HUES48 (cell line): ENCODE data around the gene CTSL.

Experiments
- H3K27ac ChIP-seq: one replicate; pipeline ENCODE4 v1.7.0; 2013; ENCODE audit warnings: low read depth, low read length, inconsistent platforms
- H3K27me3 ChIP-seq: 2 replicates; pipeline ENCODE4 v1.6.1; 2013; ENCODE audit warnings: mild to moderate bottlenecking, low read length; ENCODE audit not compliant: control insufficient read depth, insufficient read depth
- H3K36me3 ChIP-seq: 2 replicates; pipeline ENCODE4 v1.6.1; 2013; ENCODE audit warnings: low read length; ENCODE audit not compliant: control insufficient read depth, insufficient read depth
- H3K4me1 ChIP-seq: 2 replicates; pipeline ENCODE4 v1.6.1; 2013; ENCODE audit warnings: mild to moderate bottlenecking, low read length; ENCODE audit not compliant: control insufficient read depth, insufficient read depth
- H3K4me3 ChIP-seq: 2 replicates; pipeline ENCODE4 v1.5.1; 2013; ENCODE audit warnings: mild to moderate bottlenecking, low read depth, low read length
- H3K9ac ChIP-seq: 2 replicates; pipeline ENCODE4 v1.6.1; 2013; ENCODE audit warnings: mild to moderate bottlenecking, low read depth, low read length, moderate library complexity
- H3K9me3 ChIP-seq: 2 replicates; pipeline ENCODE4 v1.6.1; 2013; ENCODE audit warnings: low read length; ENCODE audit not compliant: control insufficient read depth, insufficient read depth

The CTSL gene

DNA sequence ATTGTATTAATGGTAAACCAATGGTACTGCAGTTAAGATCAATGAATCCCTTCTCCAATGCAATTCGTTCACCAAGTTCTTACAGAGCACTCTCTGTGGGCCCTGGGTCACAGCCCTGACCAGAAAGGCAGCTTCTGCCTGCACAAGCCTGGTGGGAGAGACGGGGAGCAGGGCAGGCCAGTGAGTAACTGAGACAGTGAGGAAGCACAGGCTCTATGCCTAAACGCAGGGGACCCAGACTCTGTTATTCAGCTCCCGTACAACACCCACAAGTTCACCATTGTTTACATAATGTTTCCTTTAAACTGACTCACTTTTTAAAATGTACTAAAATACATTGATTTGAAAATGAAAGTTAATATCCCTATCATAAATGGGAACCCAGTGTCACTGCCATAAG is 40.5 kb upstream of the CTSL start:
- Histone ChIP-seq H3K4me3 (no peak overlapping the region), H3K27ac (no peak overlapping the region), H3K27me3 (no peaks in the 10 kb centered on the region), H3K4me1 (no peaks in the 10 kb centered on the region), H3K9me3 (no peaks in the 10 kb centered on the region), H3K36me3 (peaks cover 46% of the 10 kb centered on the region), H3K9ac (no peak overlapping the region)

DNA sequence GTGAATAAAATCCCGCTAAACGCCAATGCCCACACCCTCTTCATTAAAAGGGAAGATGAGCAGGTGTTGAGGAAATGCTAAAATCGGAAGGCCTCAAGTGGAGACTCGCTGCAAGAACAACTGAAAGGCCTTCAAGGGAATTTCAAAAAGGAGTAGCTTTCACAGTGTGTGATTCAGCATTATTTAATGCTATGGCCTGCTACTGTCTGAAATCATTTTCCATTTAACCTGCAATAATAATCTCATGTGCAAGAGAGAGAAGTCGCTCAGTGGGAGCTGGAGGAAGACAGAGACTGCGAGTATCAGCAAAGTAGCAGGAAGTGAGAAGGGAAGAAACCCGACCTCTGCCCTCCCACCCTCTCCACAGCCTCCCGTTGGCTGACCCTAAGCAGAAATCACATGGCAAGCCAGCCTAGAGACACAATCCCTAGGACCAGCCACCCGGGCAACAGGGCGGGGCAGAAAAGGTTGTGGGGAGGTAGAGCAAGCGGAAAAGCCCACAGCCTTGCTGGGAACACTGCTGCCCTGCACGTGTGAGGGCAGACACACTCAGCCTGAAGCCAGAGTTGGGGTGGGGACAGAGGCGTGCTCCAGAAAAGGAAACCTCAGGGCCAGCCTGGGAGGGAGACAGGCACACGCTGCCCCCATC is 39.9 kb upstream of the CTSL start:
- peaks cover 45% of the 10 kb centered on the region for H3K36me3 ChIP-seq
- no peak overlapping the region for H3K9ac ChIP-seq
- no peaks in the 10 kb centered on the region for H3K9me3 ChIP-seq
- H3K4me3 ChIP-seq: no peak overlapping the region
- H3K27ac ChIP-seq: no peak overlapping the region
- no peaks in the 10 kb centered on the region for H3K4me1 ChIP-seq
- H3K27me3 ChIP-seq: no peaks in the 10 kb centered on the region

DNA sequence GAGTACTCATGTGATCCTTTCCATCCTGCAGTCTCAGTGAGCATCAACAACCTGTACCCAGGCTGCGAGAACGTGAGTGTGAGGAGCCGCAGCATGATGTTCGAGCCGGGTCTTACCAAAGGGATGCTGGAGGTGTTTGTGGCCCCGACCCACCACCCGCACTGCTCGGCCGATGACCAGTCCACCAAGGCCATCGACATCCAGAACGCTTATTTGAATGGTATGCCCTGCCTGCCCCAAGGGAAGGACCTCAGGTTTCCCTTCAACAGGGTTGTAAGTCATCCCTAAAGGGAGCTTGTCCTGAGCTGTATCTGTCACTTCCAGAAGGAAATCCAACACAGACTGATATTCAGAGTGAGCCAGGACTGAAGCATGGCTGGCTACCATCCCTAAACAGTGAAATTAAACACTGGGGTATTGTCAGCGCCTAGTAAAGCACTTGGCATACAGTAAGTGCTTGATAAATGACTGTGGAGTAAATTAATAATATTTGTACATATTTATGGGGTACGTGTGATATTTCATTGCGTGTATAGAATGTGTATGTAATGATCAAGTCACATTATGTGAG is 39.3 kb upstream of the CTSL start:
- no peaks in the 10 kb centered on the region for H3K27me3 ChIP-seq
- H3K9ac ChIP-seq: no peak overlapping the region
- H3K4me1 ChIP-seq: no peaks in the 10 kb centered on the region
- H3K27ac ChIP-seq: no peak overlapping the region
- H3K9me3 ChIP-seq: no peaks in the 10 kb centered on the region
- peaks cover 40% of the 10 kb centered on the region for H3K36me3 ChIP-seq
- no peak overlapping the region for H3K4me3 ChIP-seq

DNA sequence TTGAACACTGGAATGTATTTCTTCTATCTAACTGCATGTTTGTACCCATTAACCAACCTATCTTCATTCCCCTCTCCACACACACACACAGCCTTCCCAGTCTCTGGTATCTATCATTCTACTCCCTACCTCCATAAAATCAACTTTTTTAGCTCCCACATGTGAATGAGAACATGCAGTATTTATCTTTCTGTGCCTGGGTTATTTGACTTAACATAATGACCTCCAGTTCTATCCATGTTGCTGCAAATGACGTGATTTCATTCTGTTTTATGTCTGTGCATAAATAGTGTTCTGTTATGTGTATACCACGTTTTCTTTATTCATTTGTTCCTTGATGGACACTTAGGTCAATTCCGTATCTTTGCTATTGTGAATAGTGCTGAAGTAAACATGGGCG is 38.7 kb upstream of the CTSL start:
- Histone ChIP-seq H3K4me3 (no peak overlapping the region), H3K27ac (no peak overlapping the region), H3K9me3 (no peaks in the 10 kb centered on the region), H3K4me1 (no peaks in the 10 kb centered on the region), H3K9ac (no peak overlapping the region), H3K27me3 (no peaks in the 10 kb centered on the region), H3K36me3 (peaks cover 35% of the 10 kb centered on the region)

DNA sequence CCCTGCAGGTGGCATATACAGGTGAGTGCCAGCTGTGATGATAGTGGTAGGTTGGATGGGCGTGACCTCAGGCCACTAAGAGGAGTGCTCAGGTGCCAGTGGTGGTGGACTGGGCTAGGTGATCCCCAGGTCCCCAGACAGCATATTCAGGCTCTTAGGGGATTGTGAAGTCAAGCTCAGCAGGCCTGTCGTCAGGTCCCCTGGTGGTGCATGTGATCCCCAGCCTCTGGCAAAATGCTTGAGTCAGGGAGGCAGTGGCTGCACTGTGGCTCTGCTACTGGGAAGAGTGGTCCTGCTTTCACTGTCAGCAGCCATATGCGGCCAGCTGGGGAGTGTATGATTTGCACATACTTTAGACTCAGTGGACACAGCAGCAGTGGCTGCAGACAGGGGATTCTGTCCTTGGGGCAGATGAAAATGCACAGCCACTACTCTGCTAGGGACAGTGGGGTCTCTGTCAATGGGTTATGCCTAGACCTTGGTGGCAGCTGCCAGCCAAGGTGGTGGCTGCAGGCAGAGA is 31.6 kb upstream of the CTSL start:
- Histone ChIP-seq H3K9me3 (no peaks in the 10 kb centered on the region), H3K9ac (no peak overlapping the region), H3K4me3 (no peak overlapping the region), H3K36me3 (peaks cover 53% of the 10 kb centered on the region), H3K4me1 (no peaks in the 10 kb centered on the region), H3K27ac (no peak overlapping the region), H3K27me3 (no peaks in the 10 kb centered on the region)

DNA sequence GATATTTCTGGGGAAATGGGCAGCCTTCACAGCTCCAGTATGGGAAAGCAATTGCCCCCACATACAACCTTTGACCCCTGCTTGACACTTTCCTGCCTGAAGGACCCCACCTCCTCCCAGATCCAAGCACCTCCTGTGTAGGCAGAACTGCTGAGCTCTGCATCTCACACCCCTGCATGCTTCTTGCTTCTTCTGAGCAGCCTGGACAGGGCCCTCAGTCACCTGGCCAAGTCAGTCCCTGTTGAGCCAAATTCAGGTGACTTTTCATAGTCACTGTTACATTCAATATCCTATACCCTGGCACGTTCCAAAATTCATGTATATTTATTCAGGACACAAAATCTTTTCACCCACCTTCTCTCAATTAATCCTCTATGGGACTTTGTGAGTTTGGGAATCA is 30.4 kb upstream of the CTSL start:
- Histone ChIP-seq H3K4me3 (no peak overlapping the region), H3K9ac (no peak overlapping the region), H3K4me1 (no peaks in the 10 kb centered on the region), H3K27me3 (no peaks in the 10 kb centered on the region), H3K9me3 (no peaks in the 10 kb centered on the region), H3K27ac (no peak overlapping the region), H3K36me3 (peaks cover 65% of the 10 kb centered on the region)

DNA sequence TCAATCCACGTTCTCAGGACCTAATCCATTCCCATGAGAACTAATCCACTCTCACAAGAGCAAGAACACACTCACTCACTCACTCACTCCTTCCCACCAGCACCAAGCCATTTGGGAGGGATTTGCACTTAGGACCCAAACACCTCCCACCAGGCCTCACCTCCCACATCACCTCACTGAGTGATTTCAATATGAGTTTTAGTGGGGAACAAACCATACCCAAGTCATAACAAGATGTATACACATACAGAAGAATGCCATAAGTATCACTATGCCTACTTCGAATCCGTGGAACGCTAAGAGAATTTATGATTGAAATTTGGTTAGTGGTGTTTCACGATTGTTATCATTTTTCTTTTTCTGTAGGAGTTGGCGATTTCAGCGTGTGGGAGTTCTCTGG is 29.3 kb upstream of the CTSL start:
- Histone ChIP-seq H3K27me3 (no peaks in the 10 kb centered on the region), H3K4me3 (no peak overlapping the region), H3K36me3 (peaks cover 72% of the 10 kb centered on the region), H3K9me3 (no peaks in the 10 kb centered on the region), H3K27ac (no peak overlapping the region), H3K9ac (no peak overlapping the region), H3K4me1 (peaks cover 1% of the 10 kb centered on the region; the same call in 1 of the 2 replicates)

DNA sequence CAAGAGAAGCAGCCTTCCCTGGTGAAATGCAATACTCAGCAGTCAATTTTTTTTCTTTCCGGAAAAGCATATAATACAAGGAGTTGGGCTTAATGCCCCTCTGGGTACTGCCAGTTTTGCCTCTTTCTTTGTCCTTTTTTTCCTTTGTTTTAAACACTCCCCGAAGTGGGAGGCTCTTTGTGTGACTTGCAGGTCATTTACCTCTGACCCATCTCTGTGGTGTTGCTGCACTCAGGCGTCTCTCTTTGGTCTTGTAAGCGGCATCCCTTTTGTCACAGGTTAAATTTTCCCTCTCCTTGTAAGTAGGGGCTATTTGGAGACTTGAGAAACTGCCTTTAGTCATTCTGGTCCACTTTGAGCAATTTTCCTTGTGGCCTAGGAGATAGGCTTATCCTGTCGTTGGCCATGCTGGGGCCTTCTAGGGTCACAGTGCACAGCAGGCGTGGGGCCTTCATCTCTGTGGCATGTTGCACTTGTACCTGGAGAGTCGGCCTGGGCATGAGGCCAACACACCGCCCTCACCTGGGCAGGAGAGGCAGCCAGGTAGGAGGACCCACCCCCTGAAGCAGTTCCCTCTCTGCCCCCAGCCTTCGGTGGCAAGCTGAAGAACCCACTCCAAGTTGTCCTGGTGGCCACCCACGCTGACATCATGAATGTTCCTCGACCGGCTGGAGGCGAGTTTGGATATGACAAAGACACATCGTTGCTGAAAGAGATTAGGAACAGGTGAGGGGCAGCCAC is 27.7 kb upstream of the CTSL start:
- Histone ChIP-seq H3K36me3 (peaks cover 83% of the 10 kb centered on the region), H3K27me3 (no peaks in the 10 kb centered on the region), H3K4me1 (peaks cover 3% of the 10 kb centered on the region; the same call in 1 of the 2 replicates), H3K9ac (no peak overlapping the region), H3K4me3 (no peak overlapping the region), H3K27ac (no peak overlapping the region), H3K9me3 (no peaks in the 10 kb centered on the region)

DNA sequence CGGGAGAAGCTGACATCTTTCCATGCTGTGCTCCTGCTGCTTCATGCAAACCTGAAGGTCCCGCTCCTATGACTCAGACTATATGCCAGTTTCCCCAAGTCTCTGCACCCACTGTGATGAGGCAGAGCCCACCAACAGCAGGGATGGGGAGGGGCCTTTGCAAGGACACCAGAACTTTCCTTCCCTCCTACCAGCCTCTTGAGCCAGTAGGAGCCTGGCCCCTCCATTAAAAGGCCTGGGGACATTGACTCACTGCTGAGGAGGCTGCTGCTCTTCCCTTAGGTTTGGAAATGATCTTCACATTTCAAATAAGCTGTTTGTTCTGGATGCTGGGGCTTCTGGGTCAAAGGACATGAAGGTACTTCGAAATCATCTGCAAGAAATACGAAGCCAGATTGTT is 26.1 kb upstream of the CTSL start:
- Histone ChIP-seq H3K4me1 (peaks cover 3% of the 10 kb centered on the region; the same call in 1 of the 2 replicates), H3K4me3 (no peak overlapping the region), H3K9ac (no peak overlapping the region), H3K27ac (no peak overlapping the region), H3K9me3 (no peaks in the 10 kb centered on the region), H3K36me3 (peaks cover 80% of the 10 kb centered on the region), H3K27me3 (no peaks in the 10 kb centered on the region)

DNA sequence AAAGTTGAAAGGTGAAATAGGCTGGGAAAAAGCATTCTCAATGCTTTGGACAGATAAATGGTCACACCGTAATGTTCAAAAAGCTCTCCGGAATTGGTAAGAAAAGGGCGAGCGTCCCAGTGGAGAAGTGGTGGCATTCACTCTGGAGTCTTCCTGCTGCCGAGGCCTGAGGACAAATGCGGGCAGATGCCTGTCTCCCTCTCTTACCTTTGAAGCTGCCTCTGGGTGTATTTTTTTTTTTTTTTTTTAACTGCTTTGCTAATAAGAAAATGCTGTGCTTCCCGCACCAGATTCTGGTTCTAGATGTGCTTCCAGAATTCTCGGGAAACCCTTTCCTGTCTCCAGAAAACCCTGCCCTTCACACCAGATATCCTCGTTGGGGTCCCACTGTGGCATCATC is 24.4 kb upstream of the CTSL start:
- Histone ChIP-seq H3K9ac (no peak overlapping the region), H3K9me3 (no peaks in the 10 kb centered on the region), H3K27me3 (no peaks in the 10 kb centered on the region), H3K4me3 (no peak overlapping the region), H3K36me3 (peaks cover 82% of the 10 kb centered on the region), H3K4me1 (peaks cover 3% of the 10 kb centered on the region; the same call in 1 of the 2 replicates), H3K27ac (peak overlapping the region; percentile 47)

DNA sequence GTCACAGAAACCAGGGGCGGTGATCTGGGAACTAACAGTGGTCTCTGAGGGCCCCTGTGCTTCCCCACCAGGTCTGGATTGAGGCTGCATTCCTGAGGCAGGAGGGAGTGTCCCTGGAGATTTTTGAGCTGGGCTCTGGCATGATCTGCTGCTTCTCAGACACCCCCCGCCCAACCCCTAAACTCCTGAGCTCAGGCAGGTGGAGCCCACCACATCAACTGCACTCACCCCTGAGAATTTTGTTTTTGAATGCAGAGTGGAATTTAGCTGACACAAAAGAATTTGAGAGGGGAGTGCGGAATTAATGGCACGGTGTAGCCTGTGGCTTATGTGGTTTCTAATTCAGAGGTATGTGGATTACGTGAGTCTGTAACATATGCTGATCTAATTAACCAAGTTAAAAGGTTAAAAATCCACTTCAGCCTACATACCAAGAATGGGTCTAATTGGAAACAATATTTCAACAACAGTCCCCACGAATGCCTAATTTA is 23.9 kb upstream of the CTSL start:
- Histone ChIP-seq H3K9ac (no peak overlapping the region), H3K9me3 (no peaks in the 10 kb centered on the region), H3K36me3 (peaks cover 82% of the 10 kb centered on the region), H3K27ac (peak overlapping the region; percentile 47), H3K4me1 (peaks cover 3% of the 10 kb centered on the region; the same call in 1 of the 2 replicates), H3K27me3 (no peaks in the 10 kb centered on the region), H3K4me3 (no peak overlapping the region)
